ENCODE data around the gene MBNL2.

GRCh38 chr13:97234742-97235141, 12.6 kb downstream of the MBNL2 start:
- TF ChIP-seq CTCF (IDR thresholded peaks at IDR 0.05; ENCODE audit: low read depth, low read length) (no peak), EZH2phosphoT487 (IDR thresholded peaks at IDR 0.05; ENCODE audit: low read depth) (no peak)
